Measurements from ENCODE around the gene ACR.
A peak's percentile ranks its signal among the peaks of the same experiment; 100 is the strongest.

ACR gene

DNA sequence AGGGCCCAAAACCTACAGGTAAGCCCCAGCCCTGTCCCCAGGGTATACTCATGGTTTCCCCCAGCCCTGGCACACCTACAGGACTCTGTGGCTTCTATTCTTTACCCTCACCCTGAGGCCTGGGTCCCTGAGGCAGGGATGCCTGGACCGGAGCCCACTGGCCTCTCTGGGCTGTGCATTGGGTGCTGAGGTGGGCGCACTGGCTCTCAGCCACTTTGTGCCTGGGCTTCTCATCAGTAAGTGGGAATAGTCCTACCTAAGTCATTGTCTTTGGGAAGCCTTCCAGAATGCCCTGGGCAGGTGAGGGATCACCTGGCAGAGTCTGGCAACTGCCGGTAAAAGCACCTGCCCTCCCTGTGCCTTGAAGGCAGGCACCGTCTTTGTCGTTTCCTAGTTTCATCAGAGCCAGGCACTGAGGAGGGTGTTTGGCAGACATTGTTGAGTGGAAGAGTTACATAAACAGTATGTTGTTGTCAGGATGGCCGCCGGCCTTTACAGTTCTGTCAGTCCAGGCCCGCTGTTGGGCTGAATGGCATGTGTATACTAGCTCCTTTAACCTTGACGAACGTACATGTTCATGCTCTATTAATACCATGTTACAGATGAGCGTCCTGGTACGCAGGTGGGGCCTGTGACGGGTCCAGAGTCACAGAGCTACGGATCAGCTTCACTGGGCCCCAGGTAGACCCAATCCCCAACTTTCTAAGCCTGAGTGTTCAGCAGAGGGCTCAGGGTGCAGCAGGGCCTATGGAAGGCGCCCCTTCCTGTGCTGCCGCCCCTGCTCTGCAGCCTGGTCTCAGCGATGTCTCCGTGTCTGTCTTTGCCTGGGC, 42.4 kb upstream of the ACR start:
- DNase-seq (ENCODE audit: low read depth, low spot score): no peak
- H3K36me3 ChIP-seq (ENCODE audit: insufficient read depth, insufficient read length, low read length): peaks cover 9% of the 10 kb centered on the region
- no peak overlapping the region for H3K9ac ChIP-seq (ENCODE audit: insufficient read length, low read depth)
- H3K9me3 ChIP-seq (ENCODE audit: insufficient read depth, low read length): no peaks in the 10 kb centered on the region
- no peak overlapping the region for H3K4me3 ChIP-seq (ENCODE audit: insufficient read length, low read depth)
- peaks cover 18% of the 10 kb centered on the region for H3K4me1 ChIP-seq (ENCODE audit: insufficient read depth, insufficient read length)
- no peaks in the 10 kb centered on the region for H3K27me3 ChIP-seq (ENCODE audit: insufficient read depth, insufficient read length)
- no peak for TF ChIP-seq SUZ12 (IDR thresholded peaks at IDR 0.05; ENCODE audit: extremely low read depth, insufficient read depth, insufficient read length)
- TF ChIP-seq YY1 (IDR thresholded peaks at IDR 0.05; ENCODE audit: insufficient read depth, insufficient read length): no peak
- no peak for TF ChIP-seq ZNF274 (IDR thresholded peaks at IDR 0.05; ENCODE audit: low read depth, low read length)

DNA sequence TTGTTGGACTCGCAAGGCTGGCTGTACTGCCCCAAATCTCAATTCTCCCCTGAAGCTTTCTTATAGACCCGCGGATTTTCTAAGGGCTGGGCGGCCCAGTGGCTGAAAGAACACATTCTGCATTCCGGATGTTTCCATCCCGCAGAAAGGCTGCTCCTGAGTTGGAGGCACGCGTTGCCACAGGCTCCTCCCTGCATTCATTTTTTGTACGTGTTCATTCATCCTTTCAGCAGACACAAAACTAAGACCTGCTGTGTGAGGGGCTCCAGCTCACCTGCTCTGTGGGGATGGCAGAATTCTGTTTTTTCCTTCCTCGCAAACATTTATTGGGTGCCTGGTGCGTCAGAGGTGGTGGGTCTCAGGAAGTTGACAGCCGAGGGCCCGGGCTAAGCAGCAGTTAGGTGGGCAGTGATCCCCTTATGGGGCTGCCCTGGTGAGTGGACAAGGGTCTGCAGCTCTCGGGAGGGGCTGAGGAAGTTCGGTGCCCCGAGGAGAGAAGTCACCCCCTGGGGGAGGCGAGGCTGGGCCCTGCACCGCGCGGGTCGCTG, 41.7 kb upstream of the ACR start:
- Histone ChIP-seq H3K9ac (ENCODE audit: insufficient read length, low read depth) (no peak overlapping the region), H3K4me3 (ENCODE audit: insufficient read length, low read depth) (no peak overlapping the region), H3K27me3 (ENCODE audit: insufficient read depth, insufficient read length) (no peaks in the 10 kb centered on the region), H3K9me3 (ENCODE audit: insufficient read depth, low read length) (no peaks in the 10 kb centered on the region), H3K36me3 (ENCODE audit: insufficient read depth, insufficient read length, low read length) (peaks cover 12% of the 10 kb centered on the region), H3K4me1 (ENCODE audit: insufficient read depth, insufficient read length) (peaks cover 20% of the 10 kb centered on the region)
- no peak for DNase-seq (ENCODE audit: low read depth, low spot score)
- TF ChIP-seq YY1 (IDR thresholded peaks at IDR 0.05; ENCODE audit: insufficient read depth, insufficient read length) (no peak), SUZ12 (IDR thresholded peaks at IDR 0.05; ENCODE audit: extremely low read depth, insufficient read depth, insufficient read length) (no peak), ZNF274 (IDR thresholded peaks at IDR 0.05; ENCODE audit: low read depth, low read length) (no peak)

DNA sequence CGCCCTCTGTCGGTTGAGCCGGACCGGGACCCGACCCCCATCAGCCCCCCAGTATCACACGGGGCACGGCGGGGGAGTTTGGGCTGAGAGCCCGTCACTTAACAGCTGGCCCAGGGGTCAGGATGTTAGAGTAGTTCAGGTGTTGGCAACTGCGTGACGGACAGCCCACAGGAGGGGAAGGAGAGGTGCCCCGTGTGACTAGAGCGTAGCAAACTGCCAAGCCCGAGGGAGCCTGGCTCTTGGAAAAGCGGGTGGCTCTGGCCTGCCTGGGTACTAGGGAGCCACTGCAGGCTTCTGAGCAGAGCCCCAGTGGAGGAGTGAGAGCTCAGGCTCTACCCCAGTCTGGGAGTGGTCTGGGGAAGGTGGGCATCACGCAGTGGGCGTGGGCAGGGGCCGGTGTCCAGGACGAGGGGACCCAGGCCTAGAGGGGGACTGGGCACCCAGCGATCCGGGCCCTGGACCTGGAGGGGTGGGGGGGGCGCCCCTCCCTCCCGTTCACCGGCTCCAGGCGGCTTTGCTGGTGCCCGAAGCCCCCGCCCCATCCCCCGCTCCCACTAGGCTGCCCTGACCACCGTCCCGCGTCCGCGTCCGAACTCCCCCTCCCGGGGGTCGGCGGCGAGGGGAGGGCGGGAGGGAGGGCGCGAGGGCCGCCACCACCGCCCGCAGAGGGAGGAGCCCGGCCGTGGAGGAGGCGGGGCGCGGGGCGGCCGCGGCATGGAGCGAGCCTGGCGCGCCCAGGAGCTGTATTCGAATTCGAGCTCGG, 41.0 kb upstream of the ACR start:
- Histone ChIP-seq H3K4me1 (ENCODE audit: insufficient read depth, insufficient read length) (peaks cover 20% of the 10 kb centered on the region), H3K4me3 (ENCODE audit: insufficient read length, low read depth) (no peak overlapping the region), H3K36me3 (ENCODE audit: insufficient read depth, insufficient read length, low read length) (peaks cover 14% of the 10 kb centered on the region), H3K9ac (ENCODE audit: insufficient read length, low read depth) (peak overlapping the region; percentile 42), H3K27me3 (ENCODE audit: insufficient read depth, insufficient read length) (no peaks in the 10 kb centered on the region), H3K9me3 (ENCODE audit: insufficient read depth, low read length) (no peaks in the 10 kb centered on the region)
- no peak for DNase-seq (ENCODE audit: low read depth, low spot score)
- no peak for TF ChIP-seq SUZ12 (IDR thresholded peaks at IDR 0.05; ENCODE audit: extremely low read depth, insufficient read depth, insufficient read length)
- TF ChIP-seq YY1 (IDR thresholded peaks at IDR 0.05; ENCODE audit: insufficient read depth, insufficient read length): no peak
- TF ChIP-seq ZNF274 (IDR thresholded peaks at IDR 0.05; ENCODE audit: low read depth, low read length): no peak

DNA sequence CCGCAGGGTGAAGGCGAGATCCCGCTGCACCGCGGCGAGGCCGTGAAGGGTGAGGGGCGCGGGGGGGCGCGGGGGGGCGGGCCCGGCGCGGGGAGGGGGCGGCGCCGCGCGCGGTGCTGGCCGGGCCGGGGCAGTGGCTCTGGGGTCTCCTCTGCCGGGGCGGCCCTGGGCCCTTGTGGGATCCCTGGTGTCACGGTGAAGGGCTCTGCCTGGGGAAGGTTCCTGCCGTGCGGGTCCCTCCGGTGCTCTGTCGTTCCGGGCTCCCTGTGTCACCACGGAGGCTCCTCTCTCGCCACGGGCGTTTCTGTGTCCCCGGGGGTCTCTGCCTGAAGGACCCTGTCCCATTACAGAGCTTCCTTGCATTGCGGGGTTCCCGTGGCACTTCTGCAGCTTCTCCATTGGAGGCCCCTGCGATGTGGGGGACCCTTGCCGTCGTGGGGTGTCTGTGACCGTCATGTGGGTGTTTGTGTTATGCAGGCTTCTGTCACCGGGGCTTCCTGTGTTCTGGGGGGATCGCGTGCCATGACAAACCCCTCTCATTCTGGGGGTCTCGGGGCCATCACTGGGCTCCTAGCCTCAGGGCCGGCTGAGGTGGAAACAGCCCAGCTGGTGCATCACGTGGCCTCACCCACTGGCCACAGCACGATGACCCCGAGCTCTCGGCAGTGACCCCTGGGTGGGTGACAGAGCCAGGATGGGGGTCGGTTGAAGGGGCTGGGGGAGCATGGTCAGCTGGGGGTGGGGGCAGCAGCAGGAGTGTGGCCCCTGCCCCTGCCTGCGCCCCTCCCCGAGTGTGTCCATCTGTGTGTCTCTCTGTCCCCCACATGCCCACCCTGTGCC, 40.1 kb upstream of the ACR start:
- DNase-seq (ENCODE audit: low read depth, low spot score): no peak
- Histone ChIP-seq H3K9me3 (ENCODE audit: insufficient read depth, low read length) (no peaks in the 10 kb centered on the region), H3K4me3 (ENCODE audit: insufficient read length, low read depth) (peak overlapping the region; percentile 44), H3K4me1 (ENCODE audit: insufficient read depth, insufficient read length) (peaks cover 20% of the 10 kb centered on the region), H3K9ac (ENCODE audit: insufficient read length, low read depth) (peak overlapping the region; percentile 80), H3K27me3 (ENCODE audit: insufficient read depth, insufficient read length) (no peaks in the 10 kb centered on the region), H3K36me3 (ENCODE audit: insufficient read depth, insufficient read length, low read length) (peaks cover 20% of the 10 kb centered on the region)
- TF ChIP-seq SUZ12 (IDR thresholded peaks at IDR 0.05; ENCODE audit: extremely low read depth, insufficient read depth, insufficient read length): no peak

DNA sequence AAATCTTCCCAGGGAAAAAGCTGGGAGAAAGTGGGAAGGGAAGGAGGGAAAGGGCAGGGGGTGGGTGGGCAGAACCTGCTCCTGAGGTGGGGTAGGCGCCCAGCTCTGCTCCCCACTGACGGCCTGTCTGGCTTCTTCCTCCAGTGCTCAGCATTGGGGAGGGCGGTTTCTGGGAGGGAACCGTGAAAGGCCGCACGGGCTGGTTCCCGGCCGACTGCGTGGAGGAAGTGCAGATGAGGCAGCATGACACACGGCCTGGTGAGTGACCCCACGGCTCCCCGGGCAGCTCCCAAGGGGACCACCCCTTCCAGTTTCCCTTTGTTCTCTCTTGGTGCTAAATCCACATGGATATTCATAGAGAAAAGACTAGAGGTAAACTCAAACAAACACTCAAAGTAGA, 39.5 kb upstream of the ACR start:
- no peak overlapping the region for H3K9ac ChIP-seq (ENCODE audit: insufficient read length, low read depth)
- no peak overlapping the region for H3K4me3 ChIP-seq (ENCODE audit: insufficient read length, low read depth)
- no peaks in the 10 kb centered on the region for H3K27me3 ChIP-seq (ENCODE audit: insufficient read depth, insufficient read length)
- H3K9me3 ChIP-seq (ENCODE audit: insufficient read depth, low read length): no peaks in the 10 kb centered on the region
- DNase-seq (ENCODE audit: low read depth, low spot score): no peak
- TF ChIP-seq SUZ12 (IDR thresholded peaks at IDR 0.05; ENCODE audit: extremely low read depth, insufficient read depth, insufficient read length): no peak
- TF ChIP-seq ZNF274 (IDR thresholded peaks at IDR 0.05; ENCODE audit: low read depth, low read length): no peak
- no peak for TF ChIP-seq YY1 (IDR thresholded peaks at IDR 0.05; ENCODE audit: insufficient read depth, insufficient read length)
- peaks cover 20% of the 10 kb centered on the region for H3K4me1 ChIP-seq (ENCODE audit: insufficient read depth, insufficient read length)
- peaks cover 24% of the 10 kb centered on the region for H3K36me3 ChIP-seq (ENCODE audit: insufficient read depth, insufficient read length, low read length)

DNA sequence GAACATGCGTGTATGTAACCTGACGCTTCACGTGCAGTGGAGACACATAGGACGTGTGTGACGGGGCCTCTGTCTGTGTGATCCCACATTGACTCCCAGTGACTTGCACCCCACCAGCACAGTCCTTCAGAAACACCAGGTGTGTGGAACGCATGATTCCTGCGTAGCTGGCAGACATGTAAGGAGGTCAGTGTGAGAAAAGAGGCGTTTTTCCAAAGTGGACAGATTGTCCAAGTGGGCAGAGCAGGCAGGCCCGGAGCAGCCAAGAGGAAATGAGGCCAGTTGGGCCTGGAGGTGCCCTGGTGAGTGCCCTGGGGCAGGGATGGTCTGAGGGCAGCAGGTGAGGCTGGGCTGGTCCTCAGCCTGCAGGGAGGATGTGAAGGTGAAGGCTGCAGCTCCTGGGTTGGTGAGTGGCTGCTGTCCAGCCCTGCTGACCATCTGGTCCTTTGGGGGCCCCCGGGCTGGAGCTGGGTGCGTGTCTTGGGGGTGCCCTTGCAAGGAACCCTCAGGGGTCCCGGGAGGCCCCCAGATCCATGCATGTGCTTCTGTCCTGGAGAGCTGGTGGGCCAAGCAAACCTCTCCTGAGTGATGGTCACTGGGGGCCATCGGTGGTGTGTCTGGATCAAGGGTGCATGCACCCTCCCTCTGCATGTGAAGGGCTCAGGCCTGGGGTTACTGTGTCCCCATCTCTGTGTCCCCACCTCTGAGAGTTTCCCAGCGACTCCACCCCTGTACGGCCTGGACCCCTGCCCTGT, 38.8 kb upstream of the ACR start:
- no peak for TF ChIP-seq YY1 (IDR thresholded peaks at IDR 0.05; ENCODE audit: insufficient read depth, insufficient read length)
- TF ChIP-seq SUZ12 (IDR thresholded peaks at IDR 0.05; ENCODE audit: extremely low read depth, insufficient read depth, insufficient read length): no peak
- no peak for TF ChIP-seq ZNF274 (IDR thresholded peaks at IDR 0.05; ENCODE audit: low read depth, low read length)
- Histone ChIP-seq H3K27me3 (ENCODE audit: insufficient read depth, insufficient read length) (no peaks in the 10 kb centered on the region), H3K4me1 (ENCODE audit: insufficient read depth, insufficient read length) (peaks cover 20% of the 10 kb centered on the region), H3K9ac (ENCODE audit: insufficient read length, low read depth) (no peak overlapping the region), H3K4me3 (ENCODE audit: insufficient read length, low read depth) (no peak overlapping the region), H3K9me3 (ENCODE audit: insufficient read depth, low read length) (no peaks in the 10 kb centered on the region), H3K36me3 (ENCODE audit: insufficient read depth, insufficient read length, low read length) (peaks cover 27% of the 10 kb centered on the region)
- DNase-seq (ENCODE audit: low read depth, low spot score): no peak

Measured in NT2/D1 (cell line).